ENCODE results near the gene TNFRSF1B.

TNFRSF1B gene

GRCh38 chr1:12189328-12189682 is 22.5 kb downstream of the TNFRSF1B start:
- in situ Hi-C loops (cut with HindIII; ENCODE audit: low sequenced_read_pairs), result no loop called here
- TF ChIP-seq CTCF (IDR thresholded peaks at IDR 0.05; ENCODE audit: low read depth, low read length, missing control alignments), result no peak
- no peak for DNase-seq (ENCODE audit: low read depth)
- H3K4me3 ChIP-seq (ENCODE audit: low read depth, low read length), result no peak overlapping the region

DNA sequence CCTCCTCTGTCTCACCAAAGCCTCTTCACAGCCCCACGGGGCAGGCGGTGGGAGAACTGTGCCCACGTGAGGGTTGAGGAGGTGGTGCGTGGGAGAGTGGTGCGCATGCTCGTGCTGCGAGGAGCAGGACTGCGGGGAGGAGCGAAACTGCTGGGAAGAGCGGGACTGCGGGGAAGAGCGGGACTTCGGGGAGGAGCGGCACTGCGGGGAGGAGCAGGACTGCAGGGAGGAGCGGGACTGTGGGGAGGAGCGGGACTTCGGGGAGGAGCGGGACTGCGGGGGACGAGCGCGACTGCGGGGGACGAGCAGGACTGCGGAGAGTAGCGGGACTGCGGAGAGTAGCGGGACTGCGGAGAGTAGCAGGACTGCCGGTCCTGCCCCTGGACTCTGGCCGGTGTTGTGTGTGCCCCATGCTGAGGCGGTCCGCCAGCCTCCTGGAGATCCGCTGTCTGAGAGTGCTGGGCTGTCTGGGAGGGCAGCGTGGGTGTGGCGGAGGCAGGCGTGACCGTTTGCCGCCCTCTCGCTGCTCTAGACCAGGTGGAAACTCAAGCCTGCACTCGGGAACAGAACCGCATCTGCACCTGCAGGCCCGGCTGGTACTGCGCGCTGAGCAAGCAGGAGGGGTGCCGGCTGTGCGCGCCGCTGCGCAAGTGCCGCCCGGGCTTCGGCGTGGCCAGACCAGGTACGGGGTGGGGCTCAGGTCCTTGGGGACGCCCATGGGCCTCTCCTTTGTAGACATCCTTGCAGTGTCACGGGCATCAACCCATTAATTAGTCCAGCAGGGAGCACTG is 24.6 kb downstream of the TNFRSF1B start:
- H3K4me3 ChIP-seq (ENCODE audit: low read depth, low read length), result no peak overlapping the region
- in situ Hi-C loops (cut with HindIII; ENCODE audit: low sequenced_read_pairs), result no loop called here
- DNase-seq (ENCODE audit: low read depth), result no peak
- TF ChIP-seq CTCF (IDR thresholded peaks at IDR 0.05; ENCODE audit: low read depth, low read length, missing control alignments), result no peak

DNA sequence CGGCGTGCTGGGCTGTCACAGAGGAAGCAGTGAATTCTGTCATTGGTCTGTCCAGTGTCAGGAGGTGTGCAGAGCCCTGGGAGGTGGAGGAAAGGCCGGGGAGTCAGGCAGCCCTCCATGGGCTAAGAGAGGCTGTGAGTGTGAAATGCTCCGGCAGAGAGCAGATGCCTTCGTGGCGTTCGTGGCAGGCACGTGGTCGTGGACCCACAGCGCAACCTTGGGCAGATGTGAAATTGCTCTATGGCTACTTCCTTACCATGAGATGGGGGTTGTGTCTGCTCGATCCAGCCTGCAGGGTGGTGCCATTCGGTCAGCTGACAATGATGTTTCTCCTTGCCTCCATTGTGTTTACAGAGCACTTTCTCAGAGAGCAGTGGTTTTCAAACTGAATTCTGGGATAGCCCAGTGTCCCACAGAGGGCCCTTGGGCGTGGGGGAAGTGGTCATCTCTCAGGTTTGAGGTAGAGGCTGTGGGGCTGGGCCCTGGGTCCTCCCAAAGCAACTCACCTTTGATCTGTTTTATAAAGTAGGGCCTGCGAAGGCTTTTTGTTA is 27.9 kb downstream of the TNFRSF1B start:
- no peak overlapping the region for H3K4me3 ChIP-seq (ENCODE audit: low read depth, low read length)
- DNase-seq (ENCODE audit: low read depth), result no peak
- in situ Hi-C loops (cut with HindIII; ENCODE audit: low sequenced_read_pairs), result loop anchor here (5.0 kb wide), 1 partner anchor 67 kb away; no protein-coding TSS in a partner anchor
- TF ChIP-seq CTCF (IDR thresholded peaks at IDR 0.05; ENCODE audit: low read depth, low read length, missing control alignments), result no peak

- no peak for TF ChIP-seq CTCF (IDR thresholded peaks at IDR 0.05; ENCODE audit: low read depth, low read length, missing control alignments)
- no peak for DNase-seq (ENCODE audit: low read depth)
- in situ Hi-C loops (cut with HindIII; ENCODE audit: low sequenced_read_pairs), result loop anchor here (5.0 kb wide), 1 partner anchor 68 kb away; no protein-coding TSS in a partner anchor
- H3K4me3 ChIP-seq (ENCODE audit: low read depth, low read length), result no peak overlapping the region
These were observed 28.6 kb downstream of the TNFRSF1B start for GRCh38 chr1:12195416-12195815.

- no peak overlapping the region for H3K4me3 ChIP-seq (ENCODE audit: low read depth, low read length)
- no peak for TF ChIP-seq CTCF (IDR thresholded peaks at IDR 0.05; ENCODE audit: low read depth, low read length, missing control alignments)
- in situ Hi-C loops (cut with HindIII; ENCODE audit: low sequenced_read_pairs), result loop anchor here (5.0 kb wide), 1 partner anchor 70 kb away; no protein-coding TSS in a partner anchor
- DNase-seq (ENCODE audit: low read depth), result no peak
These were observed 30.1 kb downstream of the TNFRSF1B start for GRCh38 chr1:12196641-12197482.

GRCh38 chr1:12197483-12197880 is 30.7 kb downstream of the TNFRSF1B start:
- H3K4me3 ChIP-seq (ENCODE audit: low read depth, low read length), result no peak overlapping the region
- no peak for DNase-seq (ENCODE audit: low read depth)
- in situ Hi-C loops (cut with HindIII; ENCODE audit: low sequenced_read_pairs), result loop anchor here (5.0 kb wide), 1 partner anchor 70 kb away; no protein-coding TSS in a partner anchor
- no peak for TF ChIP-seq CTCF (IDR thresholded peaks at IDR 0.05; ENCODE audit: low read depth, low read length, missing control alignments)

Measured in astrocyte of the cerebellum (primary cell).